Measurements from ENCODE around the gene ZNFX1.

The ZNFX1 gene

DNA sequence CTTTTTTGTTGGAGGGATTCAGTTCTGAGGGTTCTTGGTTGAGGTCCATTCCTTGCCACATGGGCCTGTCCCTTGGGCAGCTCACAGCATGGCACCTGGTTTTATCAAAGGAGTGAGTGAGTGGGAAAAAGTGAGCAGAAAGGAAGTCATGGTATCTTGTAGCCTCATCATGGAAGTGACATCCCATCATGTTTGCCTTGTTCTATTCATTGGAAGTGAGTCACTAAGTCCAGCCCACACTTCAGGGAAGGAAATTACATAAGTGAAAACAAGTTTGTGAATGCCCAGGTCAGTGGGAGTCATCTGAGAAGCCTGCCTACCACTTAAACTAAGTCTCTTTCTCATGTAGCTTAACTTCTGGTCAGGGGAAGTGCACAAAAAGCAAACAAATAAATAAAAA, 32.8 kb upstream of the ZNFX1 start (continued):
- TF ChIP-seq ZFP69B (tag by site-specific recombination; IDR thresholded peaks at IDR 0.05), result no peak
- no peak for TF ChIP-seq KLF8 (tag by site-specific recombination; IDR thresholded peaks at IDR 0.05)
- TF ChIP-seq ZNF335 (tag by site-specific recombination; conservative IDR thresholded peaks at IDR 0.05), result no peak
- TF ChIP-seq, protein P1, sequence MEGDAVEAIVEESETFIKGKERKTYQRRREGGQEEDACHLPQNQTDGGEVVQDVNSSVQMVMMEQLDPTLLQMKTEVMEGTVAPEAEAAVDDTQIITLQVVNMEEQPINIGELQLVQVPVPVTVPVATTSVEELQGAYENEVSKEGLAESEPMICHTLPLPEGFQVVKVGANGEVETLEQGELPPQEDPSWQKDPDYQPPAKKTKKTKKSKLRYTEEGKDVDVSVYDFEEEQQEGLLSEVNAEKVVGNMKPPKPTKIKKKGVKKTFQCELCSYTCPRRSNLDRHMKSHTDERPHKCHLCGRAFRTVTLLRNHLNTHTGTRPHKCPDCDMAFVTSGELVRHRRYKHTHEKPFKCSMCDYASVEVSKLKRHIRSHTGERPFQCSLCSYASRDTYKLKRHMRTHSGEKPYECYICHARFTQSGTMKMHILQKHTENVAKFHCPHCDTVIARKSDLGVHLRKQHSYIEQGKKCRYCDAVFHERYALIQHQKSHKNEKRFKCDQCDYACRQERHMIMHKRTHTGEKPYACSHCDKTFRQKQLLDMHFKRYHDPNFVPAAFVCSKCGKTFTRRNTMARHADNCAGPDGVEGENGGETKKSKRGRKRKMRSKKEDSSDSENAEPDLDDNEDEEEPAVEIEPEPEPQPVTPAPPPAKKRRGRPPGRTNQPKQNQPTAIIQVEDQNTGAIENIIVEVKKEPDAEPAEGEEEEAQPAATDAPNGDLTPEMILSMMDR (tag by site-specific recombination; IDR thresholded peaks at IDR 0.05), result no peak
- TF ChIP-seq, protein P2, sequence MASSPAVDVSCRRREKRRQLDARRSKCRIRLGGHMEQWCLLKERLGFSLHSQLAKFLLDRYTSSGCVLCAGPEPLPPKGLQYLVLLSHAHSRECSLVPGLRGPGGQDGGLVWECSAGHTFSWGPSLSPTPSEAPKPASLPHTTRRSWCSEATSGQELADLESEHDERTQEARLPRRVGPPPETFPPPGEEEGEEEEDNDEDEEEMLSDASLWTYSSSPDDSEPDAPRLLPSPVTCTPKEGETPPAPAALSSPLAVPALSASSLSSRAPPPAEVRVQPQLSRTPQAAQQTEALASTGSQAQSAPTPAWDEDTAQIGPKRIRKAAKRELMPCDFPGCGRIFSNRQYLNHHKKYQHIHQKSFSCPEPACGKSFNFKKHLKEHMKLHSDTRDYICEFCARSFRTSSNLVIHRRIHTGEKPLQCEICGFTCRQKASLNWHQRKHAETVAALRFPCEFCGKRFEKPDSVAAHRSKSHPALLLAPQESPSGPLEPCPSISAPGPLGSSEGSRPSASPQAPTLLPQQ (tag by site-specific recombination; IDR thresholded peaks at IDR 0.05), result no peak
- no peak for TF ChIP-seq BCL11A (tag by site-specific recombination; IDR thresholded peaks at IDR 0.05; ENCODE audit: low read depth)
- no peak for TF ChIP-seq ZNF768 (tag by site-specific recombination; IDR thresholded peaks at IDR 0.05)
- TF ChIP-seq SP2 (tag by site-specific recombination; IDR thresholded peaks at IDR 0.05), result no peak
- TF ChIP-seq, protein P3, sequence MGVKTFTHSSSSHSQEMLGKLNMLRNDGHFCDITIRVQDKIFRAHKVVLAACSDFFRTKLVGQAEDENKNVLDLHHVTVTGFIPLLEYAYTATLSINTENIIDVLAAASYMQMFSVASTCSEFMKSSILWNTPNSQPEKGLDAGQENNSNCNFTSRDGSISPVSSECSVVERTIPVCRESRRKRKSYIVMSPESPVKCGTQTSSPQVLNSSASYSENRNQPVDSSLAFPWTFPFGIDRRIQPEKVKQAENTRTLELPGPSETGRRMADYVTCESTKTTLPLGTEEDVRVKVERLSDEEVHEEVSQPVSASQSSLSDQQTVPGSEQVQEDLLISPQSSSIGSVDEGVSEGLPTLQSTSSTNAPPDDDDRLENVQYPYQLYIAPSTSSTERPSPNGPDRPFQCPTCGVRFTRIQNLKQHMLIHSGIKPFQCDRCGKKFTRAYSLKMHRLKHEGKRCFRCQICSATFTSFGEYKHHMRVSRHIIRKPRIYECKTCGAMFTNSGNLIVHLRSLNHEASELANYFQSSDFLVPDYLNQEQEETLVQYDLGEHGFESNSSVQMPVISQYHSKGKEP (tag by site-specific recombination; IDR thresholded peaks at IDR 0.05), result no peak
- TF ChIP-seq ZBTB21 (tag by site-specific recombination; IDR thresholded peaks at IDR 0.05), result no peak
- TF ChIP-seq KLF1 (tag by site-specific recombination; IDR thresholded peaks at IDR 0.05), result no peak
- TF ChIP-seq, protein P4, sequence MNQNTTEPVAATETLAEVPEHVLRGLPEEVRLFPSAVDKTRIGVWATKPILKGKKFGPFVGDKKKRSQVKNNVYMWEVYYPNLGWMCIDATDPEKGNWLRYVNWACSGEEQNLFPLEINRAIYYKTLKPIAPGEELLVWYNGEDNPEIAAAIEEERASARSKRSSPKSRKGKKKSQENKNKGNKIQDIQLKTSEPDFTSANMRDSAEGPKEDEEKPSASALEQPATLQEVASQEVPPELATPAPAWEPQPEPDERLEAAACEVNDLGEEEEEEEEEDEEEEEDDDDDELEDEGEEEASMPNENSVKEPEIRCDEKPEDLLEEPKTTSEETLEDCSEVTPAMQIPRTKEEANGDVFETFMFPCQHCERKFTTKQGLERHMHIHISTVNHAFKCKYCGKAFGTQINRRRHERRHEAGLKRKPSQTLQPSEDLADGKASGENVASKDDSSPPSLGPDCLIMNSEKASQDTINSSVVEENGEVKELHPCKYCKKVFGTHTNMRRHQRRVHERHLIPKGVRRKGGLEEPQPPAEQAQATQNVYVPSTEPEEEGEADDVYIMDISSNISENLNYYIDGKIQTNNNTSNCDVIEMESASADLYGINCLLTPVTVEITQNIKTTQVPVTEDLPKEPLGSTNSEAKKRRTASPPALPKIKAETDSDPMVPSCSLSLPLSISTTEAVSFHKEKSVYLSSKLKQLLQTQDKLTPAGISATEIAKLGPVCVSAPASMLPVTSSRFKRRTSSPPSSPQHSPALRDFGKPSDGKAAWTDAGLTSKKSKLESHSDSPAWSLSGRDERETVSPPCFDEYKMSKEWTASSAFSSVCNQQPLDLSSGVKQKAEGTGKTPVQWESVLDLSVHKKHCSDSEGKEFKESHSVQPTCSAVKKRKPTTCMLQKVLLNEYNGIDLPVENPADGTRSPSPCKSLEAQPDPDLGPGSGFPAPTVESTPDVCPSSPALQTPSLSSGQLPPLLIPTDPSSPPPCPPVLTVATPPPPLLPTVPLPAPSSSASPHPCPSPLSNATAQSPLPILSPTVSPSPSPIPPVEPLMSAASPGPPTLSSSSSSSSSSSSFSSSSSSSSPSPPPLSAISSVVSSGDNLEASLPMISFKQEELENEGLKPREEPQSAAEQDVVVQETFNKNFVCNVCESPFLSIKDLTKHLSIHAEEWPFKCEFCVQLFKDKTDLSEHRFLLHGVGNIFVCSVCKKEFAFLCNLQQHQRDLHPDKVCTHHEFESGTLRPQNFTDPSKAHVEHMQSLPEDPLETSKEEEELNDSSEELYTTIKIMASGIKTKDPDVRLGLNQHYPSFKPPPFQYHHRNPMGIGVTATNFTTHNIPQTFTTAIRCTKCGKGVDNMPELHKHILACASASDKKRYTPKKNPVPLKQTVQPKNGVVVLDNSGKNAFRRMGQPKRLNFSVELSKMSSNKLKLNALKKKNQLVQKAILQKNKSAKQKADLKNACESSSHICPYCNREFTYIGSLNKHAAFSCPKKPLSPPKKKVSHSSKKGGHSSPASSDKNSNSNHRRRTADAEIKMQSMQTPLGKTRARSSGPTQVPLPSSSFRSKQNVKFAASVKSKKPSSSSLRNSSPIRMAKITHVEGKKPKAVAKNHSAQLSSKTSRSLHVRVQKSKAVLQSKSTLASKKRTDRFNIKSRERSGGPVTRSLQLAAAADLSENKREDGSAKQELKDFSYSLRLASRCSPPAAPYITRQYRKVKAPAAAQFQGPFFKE (tag by site-specific recombination; IDR thresholded peaks at IDR 0.05; ENCODE audit: borderline replicate concordance), result no peak
- TF ChIP-seq, protein P5, sequence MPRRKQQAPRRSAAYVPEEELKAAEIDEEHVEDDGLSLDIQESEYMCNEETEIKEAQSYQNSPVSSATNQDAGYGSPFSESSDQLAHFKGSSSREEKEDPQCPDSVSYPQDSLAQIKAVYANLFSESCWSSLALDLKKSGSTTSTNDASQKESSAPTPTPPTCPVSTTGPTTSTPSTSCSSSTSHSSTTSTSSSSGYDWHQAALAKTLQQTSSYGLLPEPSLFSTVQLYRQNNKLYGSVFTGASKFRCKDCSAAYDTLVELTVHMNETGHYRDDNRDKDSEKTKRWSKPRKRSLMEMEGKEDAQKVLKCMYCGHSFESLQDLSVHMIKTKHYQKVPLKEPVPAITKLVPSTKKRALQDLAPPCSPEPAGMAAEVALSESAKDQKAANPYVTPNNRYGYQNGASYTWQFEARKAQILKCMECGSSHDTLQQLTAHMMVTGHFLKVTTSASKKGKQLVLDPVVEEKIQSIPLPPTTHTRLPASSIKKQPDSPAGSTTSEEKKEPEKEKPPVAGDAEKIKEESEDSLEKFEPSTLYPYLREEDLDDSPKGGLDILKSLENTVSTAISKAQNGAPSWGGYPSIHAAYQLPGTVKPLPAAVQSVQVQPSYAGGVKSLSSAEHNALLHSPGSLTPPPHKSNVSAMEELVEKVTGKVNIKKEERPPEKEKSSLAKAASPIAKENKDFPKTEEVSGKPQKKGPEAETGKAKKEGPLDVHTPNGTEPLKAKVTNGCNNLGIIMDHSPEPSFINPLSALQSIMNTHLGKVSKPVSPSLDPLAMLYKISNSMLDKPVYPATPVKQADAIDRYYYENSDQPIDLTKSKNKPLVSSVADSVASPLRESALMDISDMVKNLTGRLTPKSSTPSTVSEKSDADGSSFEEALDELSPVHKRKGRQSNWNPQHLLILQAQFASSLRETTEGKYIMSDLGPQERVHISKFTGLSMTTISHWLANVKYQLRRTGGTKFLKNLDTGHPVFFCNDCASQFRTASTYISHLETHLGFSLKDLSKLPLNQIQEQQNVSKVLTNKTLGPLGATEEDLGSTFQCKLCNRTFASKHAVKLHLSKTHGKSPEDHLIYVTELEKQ (tag by site-specific recombination; IDR thresholded peaks at IDR 0.05; ENCODE audit: borderline replicate concordance), result no peak

All from HEK293 (cell line).